HCT116 (cell line): ENCODE data around the gene PCNT.

ENCODE experiments used
- EZH2 ChIP-seq: fragments of 200-600 bp; sonication (generic); IDR thresholded peaks from 2 replicates; pipeline ENCODE4 v1.6.1; 2017; ENCODE audit warnings: antibody characterized with exemption, mixed run types
- SIN3A ChIP-seq: IDR thresholded peaks from 2 replicates; pipeline ENCODE4 v1.6.1; 2012; ENCODE audit warnings: low read depth
- SP1 ChIP-seq: IDR thresholded peaks from 2 replicates; pipeline ENCODE4 v1.6.1; 2012; ENCODE audit warnings: low read depth
- SRF ChIP-seq: IDR thresholded peaks from 2 replicates; pipeline ENCODE4 v1.6.1; 2012; ENCODE audit warnings: low read depth
- YY1 ChIP-seq: IDR thresholded peaks from 2 replicates; pipeline ENCODE4 v1.6.1; 2011; ENCODE audit warnings: low read length, low read depth, moderate library complexity, mild to moderate bottlenecking; ENCODE audit not compliant: insufficient replicate concordance; ENCODE audit errors: extremely low read depth
- TF ChIP-seq, protein P1 (sequence below), 3 experiments: fragments of 200-600 bp in 1 of 3; sonication (generic) in 1 of 3; IDR thresholded peaks in 2 of 3; conservative IDR thresholded peaks in 1 of 3; 2 replicates each; pipeline ENCODE4 v1.5.1; 2012 to 2017; ENCODE audit warnings: low read depth in 2 of 3, low read length in 2 of 3, antibody characterized with exemption in 1 of 3, borderline replicate concordance in 1 of 3, control low read depth in 1 of 3, mild to moderate bottlenecking in 1 of 3, mixed read lengths in 1 of 3, mixed run types in 1 of 3, moderate library complexity in 1 of 3; ENCODE audit not compliant: insufficient read depth in 1 of 3

DNA sequence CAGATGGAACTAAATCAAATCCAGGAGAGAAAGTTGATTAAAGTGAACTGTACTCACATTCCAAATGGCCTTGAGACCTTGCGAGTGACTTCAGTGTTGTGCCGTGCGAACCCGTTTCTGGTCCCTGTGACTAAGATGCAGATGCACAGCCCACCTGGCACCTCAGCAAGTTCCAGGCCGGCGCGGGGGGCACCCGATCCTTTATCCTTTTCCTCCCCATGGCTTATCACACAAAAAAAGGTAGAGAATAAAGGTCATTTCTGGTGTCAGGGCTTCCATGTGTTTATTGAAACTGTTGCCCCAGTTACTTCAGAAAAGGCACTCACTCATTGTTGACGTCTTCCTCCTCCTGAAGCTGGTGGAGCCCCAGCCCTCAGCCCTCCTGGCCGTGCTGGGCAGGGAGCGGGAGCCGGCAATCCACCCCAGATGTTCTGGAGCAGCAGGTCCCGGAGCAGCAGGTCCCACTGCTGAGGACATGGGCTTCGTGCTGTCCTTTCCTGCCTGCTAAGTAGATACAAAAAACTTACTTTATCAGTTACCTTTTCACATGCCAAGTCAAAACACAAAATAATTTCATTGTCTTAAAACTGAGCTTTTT is 53.0 kb downstream of the PCNT start:
- TF ChIP-seq, protein P1, sequence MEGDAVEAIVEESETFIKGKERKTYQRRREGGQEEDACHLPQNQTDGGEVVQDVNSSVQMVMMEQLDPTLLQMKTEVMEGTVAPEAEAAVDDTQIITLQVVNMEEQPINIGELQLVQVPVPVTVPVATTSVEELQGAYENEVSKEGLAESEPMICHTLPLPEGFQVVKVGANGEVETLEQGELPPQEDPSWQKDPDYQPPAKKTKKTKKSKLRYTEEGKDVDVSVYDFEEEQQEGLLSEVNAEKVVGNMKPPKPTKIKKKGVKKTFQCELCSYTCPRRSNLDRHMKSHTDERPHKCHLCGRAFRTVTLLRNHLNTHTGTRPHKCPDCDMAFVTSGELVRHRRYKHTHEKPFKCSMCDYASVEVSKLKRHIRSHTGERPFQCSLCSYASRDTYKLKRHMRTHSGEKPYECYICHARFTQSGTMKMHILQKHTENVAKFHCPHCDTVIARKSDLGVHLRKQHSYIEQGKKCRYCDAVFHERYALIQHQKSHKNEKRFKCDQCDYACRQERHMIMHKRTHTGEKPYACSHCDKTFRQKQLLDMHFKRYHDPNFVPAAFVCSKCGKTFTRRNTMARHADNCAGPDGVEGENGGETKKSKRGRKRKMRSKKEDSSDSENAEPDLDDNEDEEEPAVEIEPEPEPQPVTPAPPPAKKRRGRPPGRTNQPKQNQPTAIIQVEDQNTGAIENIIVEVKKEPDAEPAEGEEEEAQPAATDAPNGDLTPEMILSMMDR (IDR thresholded peaks at IDR 0.05 in 2 of 3, conservative IDR thresholded peaks at IDR 0.05 in 1 of 3; ENCODE audit: borderline replicate concordance in 1 of 3, insufficient read depth in 1 of 3, low read depth in 2 of 3, low read length in 2 of 3) = no peak
- TF ChIP-seq SRF = no peak
- no peak for TF ChIP-seq SP1
- no peak for TF ChIP-seq EZH2
- no peak for TF ChIP-seq YY1
- no peak for TF ChIP-seq SIN3A
